HEK293 (cell line): Measurements from ENCODE around the gene AP3D1.

ENCODE experiments used
- GLIS2 ChIP-seq: fragments of 450-650 bp; formaldehyde crosslinking; IDR thresholded peaks from 2 replicates; pipeline ENCODE4 v1.5.1; 2016; ENCODE audit warnings: missing biosample characterization, missing genetic modification characterization
- KLF16 ChIP-seq: fragments of 450-650 bp; formaldehyde crosslinking; IDR thresholded peaks from 2 replicates; pipeline ENCODE4 v1.5.1; 2017; ENCODE audit warnings: missing biosample characterization, missing genetic modification characterization
- PRDM1 ChIP-seq: fragments of 450-650 bp; formaldehyde crosslinking; IDR thresholded peaks from 2 replicates; pipeline ENCODE4; 2016; ENCODE audit warnings: missing biosample characterization, missing genetic modification characterization
- REPIN1 ChIP-seq: fragments of 450-650 bp; formaldehyde crosslinking; IDR thresholded peaks from 2 replicates; pipeline ENCODE4 v1.5.1; 2017; ENCODE audit warnings: missing biosample characterization, missing genetic modification characterization, low read depth
- SP2 ChIP-seq: fragments of 450-650 bp; formaldehyde crosslinking; IDR thresholded peaks from 2 replicates; pipeline ENCODE4 v1.5.1; 2016; ENCODE audit warnings: missing biosample characterization, missing genetic modification characterization
- TCF7L2 ChIP-seq: IDR thresholded peaks from 2 replicates; pipeline ENCODE4 v1.6.1; 2011; ENCODE audit warnings: low read depth, mild to moderate bottlenecking, inconsistent platforms, low read length, moderate library complexity, borderline replicate concordance
- ZBTB21 ChIP-seq: fragments of 450-650 bp; formaldehyde crosslinking; IDR thresholded peaks from 2 replicates; pipeline ENCODE4 v1.5.1; 2017; ENCODE audit warnings: missing biosample characterization, missing genetic modification characterization
- ZNF140 ChIP-seq: fragments of 450-650 bp; formaldehyde crosslinking; IDR thresholded peaks from 2 replicates; pipeline ENCODE4 v1.5.1; 2016; ENCODE audit warnings: missing biosample characterization, missing genetic modification characterization
- ZNF16 ChIP-seq: fragments of 450-650 bp; formaldehyde crosslinking; IDR thresholded peaks from 2 replicates; pipeline ENCODE4 v1.5.1; 2016; ENCODE audit warnings: low read depth, missing biosample characterization, missing genetic modification characterization
- ZNF174 ChIP-seq: fragments of 450-650 bp; formaldehyde crosslinking; IDR thresholded peaks from 2 replicates; pipeline ENCODE4 v1.5.0; 2017; ENCODE audit warnings: missing biosample characterization, mild to moderate bottlenecking, missing genetic modification characterization
- ZNF302 ChIP-seq: fragments of 450-650 bp; formaldehyde crosslinking; IDR thresholded peaks from 2 replicates; pipeline ENCODE4 v1.5.1; 2016; ENCODE audit warnings: missing biosample characterization, missing genetic modification characterization, low read depth
- ZNF354C ChIP-seq: fragments of 450-650 bp; formaldehyde crosslinking; IDR thresholded peaks from 2 replicates; pipeline ENCODE4 v1.5.1; 2016; ENCODE audit warnings: missing biosample characterization, missing genetic modification characterization, low read depth, borderline replicate concordance
- ZNF549 ChIP-seq: fragments of 450-650 bp; IDR thresholded peaks from 2 replicates; pipeline ENCODE4 v1.5.1; 2018; ENCODE audit warnings: missing biosample characterization, missing genetic modification characterization, mild to moderate bottlenecking, inconsistent platforms, moderate library complexity
- ZNF558 ChIP-seq: fragments of 450-650 bp; formaldehyde crosslinking; IDR thresholded peaks from 2 replicates; pipeline ENCODE4 v1.5.1; 2016; ENCODE audit warnings: missing biosample characterization, missing genetic modification characterization
- ZNF585B ChIP-seq: fragments of 450-650 bp; formaldehyde crosslinking; IDR thresholded peaks from 2 replicates; pipeline ENCODE4 v1.5.1; 2016; ENCODE audit warnings: missing biosample characterization, missing genetic modification characterization
- ZNF660 ChIP-seq: fragments of 450-650 bp; IDR thresholded peaks from 2 replicates; pipeline ENCODE4 v1.5.1; 2018; ENCODE audit warnings: missing biosample characterization, mild to moderate bottlenecking, missing genetic modification characterization
- ZNF768 ChIP-seq: fragments of 450-650 bp; formaldehyde crosslinking; IDR thresholded peaks from 2 replicates; pipeline ENCODE4 v1.5.1; 2018; ENCODE audit warnings: missing biosample characterization, mild to moderate bottlenecking, missing genetic modification characterization
- ZSCAN30 ChIP-seq: fragments of 450-650 bp; IDR thresholded peaks from 2 replicates; pipeline ENCODE4 v1.5.1; 2018; ENCODE audit warnings: missing biosample characterization, mild to moderate bottlenecking, missing genetic modification characterization, moderate library complexity
- ZXDB ChIP-seq: fragments of 450-650 bp; formaldehyde crosslinking; IDR thresholded peaks from 2 replicates; pipeline ENCODE4 v1.5.1; 2016; ENCODE audit warnings: missing biosample characterization, missing genetic modification characterization
- TF ChIP-seq, protein P1 (sequence below): fragments of 450-650 bp; formaldehyde crosslinking; IDR thresholded peaks from 2 replicates; pipeline ENCODE4 v1.5.1; 2016; ENCODE audit warnings: missing biosample characterization, missing genetic modification characterization
- TF ChIP-seq, protein P2 (sequence below): fragments of 450-650 bp; formaldehyde crosslinking; IDR thresholded peaks from 2 replicates; pipeline ENCODE4 v1.5.1; 2016; ENCODE audit warnings: missing biosample characterization, missing genetic modification characterization
- TF ChIP-seq, protein P3 (sequence below): fragments of 450-650 bp; formaldehyde crosslinking; IDR thresholded peaks from 2 replicates; pipeline ENCODE4 v1.5.1; 2016; ENCODE audit warnings: missing biosample characterization, missing genetic modification characterization
- TF ChIP-seq, protein P4 (sequence below): fragments of 450-650 bp; formaldehyde crosslinking; IDR thresholded peaks from 2 replicates; pipeline ENCODE4 v1.5.1; 2016; ENCODE audit warnings: missing biosample characterization, missing genetic modification characterization, borderline replicate concordance
- TF ChIP-seq, protein P5 (sequence below): fragments of 450-650 bp; formaldehyde crosslinking; IDR thresholded peaks from 2 replicates; pipeline ENCODE4 v1.5.1; 2016; ENCODE audit warnings: missing biosample characterization, missing genetic modification characterization

Gene AP3D1

DNA sequence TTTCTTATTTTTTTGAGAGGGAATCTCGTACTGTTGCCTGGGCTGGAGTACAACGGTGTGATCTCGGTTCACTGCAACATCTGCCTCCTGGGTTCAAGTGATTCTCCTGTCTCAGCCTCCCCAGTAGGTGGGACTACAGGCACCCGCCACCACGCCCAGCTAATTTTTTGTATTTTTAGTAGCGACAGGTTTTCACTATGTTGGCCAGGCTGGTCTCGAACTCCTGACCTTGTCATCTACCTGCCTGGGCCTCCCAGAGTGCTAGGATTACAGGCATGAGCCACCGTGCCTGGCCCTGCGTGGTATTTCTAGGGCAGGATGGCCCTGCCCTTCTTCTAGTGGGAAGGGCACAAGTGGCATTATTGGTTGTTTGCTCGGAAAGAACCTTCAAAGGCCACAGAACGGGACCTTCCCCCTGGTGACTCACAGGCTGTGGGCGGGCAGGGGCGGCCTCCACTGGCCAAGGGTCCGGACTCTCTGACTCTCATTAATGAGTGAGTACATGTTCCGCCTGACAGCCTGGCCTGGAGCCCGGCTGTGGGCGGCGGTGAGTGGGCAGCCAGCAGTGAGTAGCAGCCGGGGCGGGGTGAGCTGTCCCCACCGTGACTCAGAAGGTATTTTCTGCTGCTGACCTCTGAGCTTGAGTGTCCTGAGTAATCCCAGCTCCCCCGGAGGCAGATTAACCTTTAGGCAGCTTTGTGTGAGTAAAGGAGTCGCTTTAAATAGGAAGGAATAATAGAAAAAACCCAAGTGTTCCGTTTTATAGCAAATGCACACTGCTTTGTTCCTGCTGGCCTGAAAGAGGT is 17.5 kb upstream of the AP3D1 start (continued):
- TF ChIP-seq, protein P1, sequence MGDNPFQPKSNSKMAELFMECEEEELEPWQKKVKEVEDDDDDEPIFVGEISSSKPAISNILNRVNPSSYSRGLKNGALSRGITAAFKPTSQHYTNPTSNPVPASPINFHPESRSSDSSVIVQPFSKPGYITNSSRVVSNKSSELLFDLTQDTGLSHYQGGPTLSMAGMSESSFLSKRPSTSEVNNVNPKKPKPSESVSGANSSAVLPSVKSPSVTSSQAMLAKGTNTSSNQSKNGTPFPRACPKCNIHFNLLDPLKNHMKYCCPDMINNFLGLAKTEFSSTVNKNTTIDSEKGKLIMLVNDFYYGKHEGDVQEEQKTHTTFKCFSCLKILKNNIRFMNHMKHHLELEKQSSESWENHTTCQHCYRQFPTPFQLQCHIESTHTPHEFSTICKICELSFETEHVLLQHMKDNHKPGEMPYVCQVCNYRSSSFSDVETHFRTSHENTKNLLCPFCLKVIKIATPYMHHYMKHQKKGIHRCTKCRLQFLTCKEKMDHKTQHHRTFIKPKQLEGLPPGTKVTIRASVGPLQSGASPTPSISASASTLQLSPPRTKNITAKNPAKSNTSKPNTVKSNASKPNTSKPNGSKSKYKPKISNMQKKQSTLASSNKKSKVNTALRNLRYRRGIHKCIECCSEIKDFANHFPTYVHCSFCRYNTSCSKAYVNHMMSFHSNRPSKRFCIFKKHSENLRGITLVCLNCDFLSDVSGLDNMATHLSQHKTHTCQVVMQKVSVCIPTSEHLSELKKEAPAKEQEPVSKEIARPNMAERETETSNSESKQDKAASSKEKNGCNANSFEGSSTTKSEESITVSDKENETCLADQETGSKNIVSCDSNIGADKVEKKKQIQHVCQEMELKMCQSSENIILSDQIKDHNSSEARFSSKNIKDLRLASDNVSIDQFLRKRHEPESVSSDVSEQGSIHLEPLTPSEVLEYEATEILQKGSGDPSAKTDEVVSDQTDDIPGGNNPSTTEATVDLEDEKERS (tag by site-specific recombination), result no peak
- no peak for TF ChIP-seq ZNF302 (tag by site-specific recombination)
- TF ChIP-seq ZNF140 (tag by site-specific recombination), result no peak
- TF ChIP-seq ZNF585B, result no peak
- TF ChIP-seq ZNF768 (tag by site-specific recombination), result no peak
- TF ChIP-seq ZBTB21 (tag by site-specific recombination), result no peak
- TF ChIP-seq, protein P2, sequence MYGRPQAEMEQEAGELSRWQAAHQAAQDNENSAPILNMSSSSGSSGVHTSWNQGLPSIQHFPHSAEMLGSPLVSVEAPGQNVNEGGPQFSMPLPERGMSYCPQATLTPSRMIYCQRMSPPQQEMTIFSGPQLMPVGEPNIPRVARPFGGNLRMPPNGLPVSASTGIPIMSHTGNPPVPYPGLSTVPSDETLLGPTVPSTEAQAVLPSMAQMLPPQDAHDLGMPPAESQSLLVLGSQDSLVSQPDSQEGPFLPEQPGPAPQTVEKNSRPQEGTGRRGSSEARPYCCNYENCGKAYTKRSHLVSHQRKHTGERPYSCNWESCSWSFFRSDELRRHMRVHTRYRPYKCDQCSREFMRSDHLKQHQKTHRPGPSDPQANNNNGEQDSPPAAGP (tag by site-specific recombination), result peak; percentile 73
- 0 out of 2 replicates have a peak, but pooled peaks have one; percentile 30 for TF ChIP-seq GLIS2 (tag by site-specific recombination)
- TF ChIP-seq TCF7L2, result no peak
- TF ChIP-seq ZNF174 (tag by site-specific recombination), result no peak
- TF ChIP-seq, protein P3, sequence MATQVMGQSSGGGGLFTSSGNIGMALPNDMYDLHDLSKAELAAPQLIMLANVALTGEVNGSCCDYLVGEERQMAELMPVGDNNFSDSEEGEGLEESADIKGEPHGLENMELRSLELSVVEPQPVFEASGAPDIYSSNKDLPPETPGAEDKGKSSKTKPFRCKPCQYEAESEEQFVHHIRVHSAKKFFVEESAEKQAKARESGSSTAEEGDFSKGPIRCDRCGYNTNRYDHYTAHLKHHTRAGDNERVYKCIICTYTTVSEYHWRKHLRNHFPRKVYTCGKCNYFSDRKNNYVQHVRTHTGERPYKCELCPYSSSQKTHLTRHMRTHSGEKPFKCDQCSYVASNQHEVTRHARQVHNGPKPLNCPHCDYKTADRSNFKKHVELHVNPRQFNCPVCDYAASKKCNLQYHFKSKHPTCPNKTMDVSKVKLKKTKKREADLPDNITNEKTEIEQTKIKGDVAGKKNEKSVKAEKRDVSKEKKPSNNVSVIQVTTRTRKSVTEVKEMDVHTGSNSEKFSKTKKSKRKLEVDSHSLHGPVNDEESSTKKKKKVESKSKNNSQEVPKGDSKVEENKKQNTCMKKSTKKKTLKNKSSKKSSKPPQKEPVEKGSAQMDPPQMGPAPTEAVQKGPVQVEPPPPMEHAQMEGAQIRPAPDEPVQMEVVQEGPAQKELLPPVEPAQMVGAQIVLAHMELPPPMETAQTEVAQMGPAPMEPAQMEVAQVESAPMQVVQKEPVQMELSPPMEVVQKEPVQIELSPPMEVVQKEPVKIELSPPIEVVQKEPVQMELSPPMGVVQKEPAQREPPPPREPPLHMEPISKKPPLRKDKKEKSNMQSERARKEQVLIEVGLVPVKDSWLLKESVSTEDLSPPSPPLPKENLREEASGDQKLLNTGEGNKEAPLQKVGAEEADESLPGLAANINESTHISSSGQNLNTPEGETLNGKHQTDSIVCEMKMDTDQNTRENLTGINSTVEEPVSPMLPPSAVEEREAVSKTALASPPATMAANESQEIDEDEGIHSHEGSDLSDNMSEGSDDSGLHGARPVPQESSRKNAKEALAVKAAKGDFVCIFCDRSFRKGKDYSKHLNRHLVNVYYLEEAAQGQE, result no peak
- TF ChIP-seq ZNF16 (tag by site-specific recombination), result no peak
- 0 out of 2 replicates have a peak, but pooled peaks have one; percentile 88 for TF ChIP-seq ZNF660 (tag by site-specific recombination)
- 0 out of 2 replicates have a peak, but pooled peaks have one; percentile 16 for TF ChIP-seq ZXDB (tag by site-specific recombination)
- no peak for TF ChIP-seq ZNF558 (tag by site-specific recombination)
- TF ChIP-seq, protein P4, sequence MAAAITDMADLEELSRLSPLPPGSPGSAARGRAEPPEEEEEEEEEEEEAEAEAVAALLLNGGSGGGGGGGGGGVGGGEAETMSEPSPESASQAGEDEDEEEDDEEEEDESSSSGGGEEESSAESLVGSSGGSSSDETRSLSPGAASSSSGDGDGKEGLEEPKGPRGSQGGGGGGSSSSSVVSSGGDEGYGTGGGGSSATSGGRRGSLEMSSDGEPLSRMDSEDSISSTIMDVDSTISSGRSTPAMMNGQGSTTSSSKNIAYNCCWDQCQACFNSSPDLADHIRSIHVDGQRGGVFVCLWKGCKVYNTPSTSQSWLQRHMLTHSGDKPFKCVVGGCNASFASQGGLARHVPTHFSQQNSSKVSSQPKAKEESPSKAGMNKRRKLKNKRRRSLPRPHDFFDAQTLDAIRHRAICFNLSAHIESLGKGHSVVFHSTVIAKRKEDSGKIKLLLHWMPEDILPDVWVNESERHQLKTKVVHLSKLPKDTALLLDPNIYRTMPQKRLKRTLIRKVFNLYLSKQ, result no peak
- peak; percentile 97 for TF ChIP-seq ZSCAN30 (tag by site-specific recombination)
- TF ChIP-seq, protein P5, sequence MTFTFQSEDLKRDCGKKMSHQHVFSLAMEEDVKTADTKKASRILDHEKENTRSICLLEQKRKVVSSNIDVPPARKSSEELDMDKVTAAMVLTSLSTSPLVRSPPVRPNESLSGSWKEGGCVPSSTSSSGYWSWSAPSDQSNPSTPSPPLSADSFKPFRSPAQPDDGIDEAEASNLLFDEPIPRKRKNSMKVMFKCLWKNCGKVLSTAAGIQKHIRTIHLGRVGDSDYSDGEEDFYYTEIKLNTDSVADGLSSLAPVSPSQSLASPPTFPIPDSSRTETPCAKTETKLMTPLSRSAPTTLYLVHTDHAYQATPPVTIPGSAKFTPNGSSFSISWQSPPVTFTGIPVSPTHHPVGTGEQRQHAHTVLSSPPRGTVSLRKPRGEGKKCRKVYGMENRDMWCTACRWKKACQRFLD (tag by site-specific recombination), result no peak
- TF ChIP-seq PRDM1, result 0 out of 2 replicates have a peak, but pooled peaks have one; percentile 15
- TF ChIP-seq SP2 (tag by site-specific recombination), result peak; percentile 92
- no peak for TF ChIP-seq ZNF354C (tag by site-specific recombination)
- no peak; the same call in 1 of the 2 replicates for TF ChIP-seq KLF16 (tag by site-specific recombination)
- TF ChIP-seq ZNF549, result no peak
- no peak for TF ChIP-seq REPIN1 (tag by site-specific recombination)
